ENCODE data around the gene SNTG2.
"Not testable (repeated sequence)": the region's sequence is repeated elsewhere in the genome, so short reads cannot be mapped to it uniquely, and the experiment has no call there.

Gene SNTG2

GRCh38 chr2:1209246-1209645, 258.6 kb downstream of the SNTG2 start:
- no peaks in the 10 kb centered on the region for H3K9me3 ChIP-seq (ENCODE audit: control insufficient read depth, low read length)
- no peak overlapping the region for H3K4me3 ChIP-seq (ENCODE audit: low read length)
- no peaks in the 10 kb centered on the region for H3K36me3 ChIP-seq (ENCODE audit: control insufficient read depth, insufficient read depth, low read length)
- H3K4me1 ChIP-seq (ENCODE audit: control insufficient read depth, insufficient read depth, low read length): no peaks in the 10 kb centered on the region
- no peaks in the 10 kb centered on the region for H3K27me3 ChIP-seq (ENCODE audit: control insufficient read depth, insufficient read depth, low read length)
- H3K9ac ChIP-seq (ENCODE audit: low read length): no peak overlapping the region

- H3K36me3 ChIP-seq (ENCODE audit: control insufficient read depth, insufficient read depth, low read length): no peaks in the 10 kb centered on the region
- no peak overlapping the region for H3K9ac ChIP-seq (ENCODE audit: low read length)
- no peaks in the 10 kb centered on the region for H3K4me1 ChIP-seq (ENCODE audit: control insufficient read depth, insufficient read depth, low read length)
- no peaks in the 10 kb centered on the region for H3K9me3 ChIP-seq (ENCODE audit: control insufficient read depth, low read length)
- H3K4me3 ChIP-seq (ENCODE audit: low read length): no peak overlapping the region
- H3K27me3 ChIP-seq (ENCODE audit: control insufficient read depth, insufficient read depth, low read length): no peaks in the 10 kb centered on the region
These were observed 259.1 kb downstream of the SNTG2 start for GRCh38 chr2:1209761-1210160.

GRCh38 chr2:1210352-1210751, 259.7 kb downstream of the SNTG2 start:
- H3K9me3 ChIP-seq (ENCODE audit: control insufficient read depth, low read length): no peaks in the 10 kb centered on the region
- H3K36me3 ChIP-seq (ENCODE audit: control insufficient read depth, insufficient read depth, low read length): no peaks in the 10 kb centered on the region
- H3K4me3 ChIP-seq (ENCODE audit: low read length): no peak overlapping the region
- no peak overlapping the region for H3K9ac ChIP-seq (ENCODE audit: low read length)
- H3K4me1 ChIP-seq (ENCODE audit: control insufficient read depth, insufficient read depth, low read length): no peaks in the 10 kb centered on the region
- no peaks in the 10 kb centered on the region for H3K27me3 ChIP-seq (ENCODE audit: control insufficient read depth, insufficient read depth, low read length)

GRCh38 chr2:1219901-1220573, 269.4 kb downstream of the SNTG2 start:
- Histone ChIP-seq H3K4me1 (ENCODE audit: control insufficient read depth, insufficient read depth, low read length) (no peaks in the 10 kb centered on the region), H3K27me3 (ENCODE audit: control insufficient read depth, insufficient read depth, low read length) (no peaks in the 10 kb centered on the region), H3K9me3 (ENCODE audit: control insufficient read depth, low read length) (no peaks in the 10 kb centered on the region), H3K9ac (ENCODE audit: low read length) (no peak overlapping the region), H3K4me3 (ENCODE audit: low read length) (no peak overlapping the region), H3K36me3 (ENCODE audit: control insufficient read depth, insufficient read depth, low read length) (no peaks in the 10 kb centered on the region)

GRCh38 chr2:1222056-1222455, 271.4 kb downstream of the SNTG2 start:
- Histone ChIP-seq H3K4me1 (ENCODE audit: control insufficient read depth, insufficient read depth, low read length) (no peaks in the 10 kb centered on the region), H3K9ac (ENCODE audit: low read length) (no peak overlapping the region), H3K27me3 (ENCODE audit: control insufficient read depth, insufficient read depth, low read length) (no peaks in the 10 kb centered on the region), H3K36me3 (ENCODE audit: control insufficient read depth, insufficient read depth, low read length) (no peaks in the 10 kb centered on the region), H3K9me3 (ENCODE audit: control insufficient read depth, low read length) (no peaks in the 10 kb centered on the region), H3K4me3 (ENCODE audit: low read length) (no peak overlapping the region)

GRCh38 chr2:1223791-1224190, 273.1 kb downstream of the SNTG2 start:
- Histone ChIP-seq H3K27me3 (ENCODE audit: control insufficient read depth, insufficient read depth, low read length) (no peaks in the 10 kb centered on the region), H3K9me3 (ENCODE audit: control insufficient read depth, low read length) (no peaks in the 10 kb centered on the region), H3K4me3 (ENCODE audit: low read length) (no peak overlapping the region), H3K36me3 (ENCODE audit: control insufficient read depth, insufficient read depth, low read length) (no peaks in the 10 kb centered on the region), H3K9ac (ENCODE audit: low read length) (no peak overlapping the region), H3K4me1 (ENCODE audit: control insufficient read depth, insufficient read depth, low read length) (no peaks in the 10 kb centered on the region)

GRCh38 chr2:1224901-1225300, 274.3 kb downstream of the SNTG2 start:
- no peaks in the 10 kb centered on the region for H3K36me3 ChIP-seq (ENCODE audit: control insufficient read depth, insufficient read depth, low read length)
- H3K4me3 ChIP-seq (ENCODE audit: low read length): no peak overlapping the region
- no peaks in the 10 kb centered on the region for H3K27me3 ChIP-seq (ENCODE audit: control insufficient read depth, insufficient read depth, low read length)
- no peak overlapping the region for H3K9ac ChIP-seq (ENCODE audit: low read length)
- no peaks in the 10 kb centered on the region for H3K9me3 ChIP-seq (ENCODE audit: control insufficient read depth, low read length)
- no peaks in the 10 kb centered on the region for H3K4me1 ChIP-seq (ENCODE audit: control insufficient read depth, insufficient read depth, low read length)

GRCh38 chr2:1226766-1227165, 276.1 kb downstream of the SNTG2 start:
- H3K27me3 ChIP-seq (ENCODE audit: control insufficient read depth, insufficient read depth, low read length): no peaks in the 10 kb centered on the region
- no peak overlapping the region for H3K9ac ChIP-seq (ENCODE audit: low read length)
- no peak overlapping the region for H3K4me3 ChIP-seq (ENCODE audit: low read length)
- no peaks in the 10 kb centered on the region for H3K9me3 ChIP-seq (ENCODE audit: control insufficient read depth, low read length)
- H3K36me3 ChIP-seq (ENCODE audit: control insufficient read depth, insufficient read depth, low read length): no peaks in the 10 kb centered on the region
- no peaks in the 10 kb centered on the region for H3K4me1 ChIP-seq (ENCODE audit: control insufficient read depth, insufficient read depth, low read length)

- Histone ChIP-seq H3K27me3 (ENCODE audit: control insufficient read depth, insufficient read depth, low read length) (no peaks in the 10 kb centered on the region), H3K4me1 (ENCODE audit: control insufficient read depth, insufficient read depth, low read length) (no peaks in the 10 kb centered on the region), H3K36me3 (ENCODE audit: control insufficient read depth, insufficient read depth, low read length) (no peaks in the 10 kb centered on the region), H3K9ac (ENCODE audit: low read length) (no peak overlapping the region), H3K4me3 (ENCODE audit: low read length) (no peak overlapping the region), H3K9me3 (ENCODE audit: control insufficient read depth, low read length) (no peaks in the 10 kb centered on the region)
These were observed 276.7 kb downstream of the SNTG2 start for GRCh38 chr2:1227274-1227900.

- not testable (repeated sequence) for H3K9me3 ChIP-seq (ENCODE audit: control insufficient read depth, low read length); H3K4me1 ChIP-seq (ENCODE audit: control insufficient read depth, insufficient read depth, low read length); H3K27me3 ChIP-seq (ENCODE audit: control insufficient read depth, insufficient read depth, low read length); H3K4me3 ChIP-seq (ENCODE audit: low read length); H3K9ac ChIP-seq (ENCODE audit: low read length); H3K36me3 ChIP-seq (ENCODE audit: control insufficient read depth, insufficient read depth, low read length)
These were observed 278.9 kb downstream of the SNTG2 start for GRCh38 chr2:1229596-1229995.

GRCh38 chr2:1230155-1230893, 279.7 kb downstream of the SNTG2 start:
- Histone ChIP-seq H3K9me3 (ENCODE audit: control insufficient read depth, low read length) (no peaks in the 10 kb centered on the region), H3K27me3 (ENCODE audit: control insufficient read depth, insufficient read depth, low read length) (no peaks in the 10 kb centered on the region), H3K4me3 (ENCODE audit: low read length) (no peak overlapping the region), H3K9ac (ENCODE audit: low read length) (no peak overlapping the region), H3K4me1 (ENCODE audit: control insufficient read depth, insufficient read depth, low read length) (no peaks in the 10 kb centered on the region), H3K36me3 (ENCODE audit: control insufficient read depth, insufficient read depth, low read length) (no peaks in the 10 kb centered on the region)

- H3K36me3 ChIP-seq (ENCODE audit: control insufficient read depth, insufficient read depth, low read length): no peaks in the 10 kb centered on the region
- H3K27me3 ChIP-seq (ENCODE audit: control insufficient read depth, insufficient read depth, low read length): no peaks in the 10 kb centered on the region
- H3K9ac ChIP-seq (ENCODE audit: low read length): no peak overlapping the region
- no peaks in the 10 kb centered on the region for H3K9me3 ChIP-seq (ENCODE audit: control insufficient read depth, low read length)
- H3K4me1 ChIP-seq (ENCODE audit: control insufficient read depth, insufficient read depth, low read length): no peaks in the 10 kb centered on the region
- H3K4me3 ChIP-seq (ENCODE audit: low read length): no peak overlapping the region
These were observed 280.9 kb downstream of the SNTG2 start for GRCh38 chr2:1231466-1232063.

Data from mucosa of stomach (tissue), 1 donor.